HEK293 (cell line): ENCODE measurements around the gene KCNJ1.

Source experiments
- ZNF837 ChIP-seq: fragments of 450-650 bp; formaldehyde crosslinking; IDR thresholded peaks from 2 replicates; pipeline ENCODE4 v1.5.1; 2016; ENCODE audit warnings: missing biosample characterization, missing genetic modification characterization
- ZSCAN30 ChIP-seq: fragments of 450-650 bp; IDR thresholded peaks from 2 replicates; pipeline ENCODE4 v1.5.1; 2018; ENCODE audit warnings: missing biosample characterization, mild to moderate bottlenecking, missing genetic modification characterization, moderate library complexity
- TF ChIP-seq, protein P1 (sequence below): fragments of 450-650 bp; formaldehyde crosslinking; IDR thresholded peaks from 2 replicates; pipeline ENCODE4 v1.5.1; 2016; ENCODE audit warnings: missing biosample characterization, missing genetic modification characterization
- TF ChIP-seq, protein P2 (sequence below): fragments of 450-650 bp; formaldehyde crosslinking; IDR thresholded peaks from 2 replicates; pipeline ENCODE4 v1.5.1; 2016; ENCODE audit warnings: missing biosample characterization, missing genetic modification characterization
- TF ChIP-seq, protein P3 (sequence below): fragments of 450-650 bp; formaldehyde crosslinking; IDR thresholded peaks from 2 replicates; pipeline ENCODE4 v1.5.1; 2016; ENCODE audit warnings: missing biosample characterization, missing genetic modification characterization

DNA sequence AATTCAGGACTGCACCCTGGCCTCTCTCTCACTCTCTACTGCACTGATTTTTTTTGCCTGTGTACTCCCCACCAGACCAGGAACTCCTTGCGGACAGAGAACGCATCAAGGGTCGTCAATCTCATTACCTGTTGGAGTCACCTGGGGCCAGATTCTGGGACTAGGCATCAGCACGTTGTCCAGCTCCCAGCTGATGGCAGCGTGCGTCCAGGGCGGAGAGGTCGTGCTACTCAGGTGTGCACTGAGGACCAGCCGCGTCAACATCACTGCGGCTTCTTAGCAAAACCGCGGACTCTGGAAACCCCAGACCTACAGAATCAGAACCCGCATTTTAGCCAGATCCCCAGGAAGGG is 37.2 kb upstream of the KCNJ1 start:
- TF ChIP-seq, protein P1, sequence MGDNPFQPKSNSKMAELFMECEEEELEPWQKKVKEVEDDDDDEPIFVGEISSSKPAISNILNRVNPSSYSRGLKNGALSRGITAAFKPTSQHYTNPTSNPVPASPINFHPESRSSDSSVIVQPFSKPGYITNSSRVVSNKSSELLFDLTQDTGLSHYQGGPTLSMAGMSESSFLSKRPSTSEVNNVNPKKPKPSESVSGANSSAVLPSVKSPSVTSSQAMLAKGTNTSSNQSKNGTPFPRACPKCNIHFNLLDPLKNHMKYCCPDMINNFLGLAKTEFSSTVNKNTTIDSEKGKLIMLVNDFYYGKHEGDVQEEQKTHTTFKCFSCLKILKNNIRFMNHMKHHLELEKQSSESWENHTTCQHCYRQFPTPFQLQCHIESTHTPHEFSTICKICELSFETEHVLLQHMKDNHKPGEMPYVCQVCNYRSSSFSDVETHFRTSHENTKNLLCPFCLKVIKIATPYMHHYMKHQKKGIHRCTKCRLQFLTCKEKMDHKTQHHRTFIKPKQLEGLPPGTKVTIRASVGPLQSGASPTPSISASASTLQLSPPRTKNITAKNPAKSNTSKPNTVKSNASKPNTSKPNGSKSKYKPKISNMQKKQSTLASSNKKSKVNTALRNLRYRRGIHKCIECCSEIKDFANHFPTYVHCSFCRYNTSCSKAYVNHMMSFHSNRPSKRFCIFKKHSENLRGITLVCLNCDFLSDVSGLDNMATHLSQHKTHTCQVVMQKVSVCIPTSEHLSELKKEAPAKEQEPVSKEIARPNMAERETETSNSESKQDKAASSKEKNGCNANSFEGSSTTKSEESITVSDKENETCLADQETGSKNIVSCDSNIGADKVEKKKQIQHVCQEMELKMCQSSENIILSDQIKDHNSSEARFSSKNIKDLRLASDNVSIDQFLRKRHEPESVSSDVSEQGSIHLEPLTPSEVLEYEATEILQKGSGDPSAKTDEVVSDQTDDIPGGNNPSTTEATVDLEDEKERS (tag by site-specific recombination) = no peak
- TF ChIP-seq, protein P2, sequence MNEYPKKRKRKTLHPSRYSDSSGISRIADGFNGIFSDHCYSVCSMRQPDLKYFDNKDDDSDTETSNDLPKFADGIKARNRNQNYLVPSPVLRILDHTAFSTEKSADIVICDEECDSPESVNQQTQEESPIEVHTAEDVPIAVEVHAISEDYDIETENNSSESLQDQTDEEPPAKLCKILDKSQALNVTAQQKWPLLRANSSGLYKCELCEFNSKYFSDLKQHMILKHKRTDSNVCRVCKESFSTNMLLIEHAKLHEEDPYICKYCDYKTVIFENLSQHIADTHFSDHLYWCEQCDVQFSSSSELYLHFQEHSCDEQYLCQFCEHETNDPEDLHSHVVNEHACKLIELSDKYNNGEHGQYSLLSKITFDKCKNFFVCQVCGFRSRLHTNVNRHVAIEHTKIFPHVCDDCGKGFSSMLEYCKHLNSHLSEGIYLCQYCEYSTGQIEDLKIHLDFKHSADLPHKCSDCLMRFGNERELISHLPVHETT = no peak
- TF ChIP-seq, protein P3, sequence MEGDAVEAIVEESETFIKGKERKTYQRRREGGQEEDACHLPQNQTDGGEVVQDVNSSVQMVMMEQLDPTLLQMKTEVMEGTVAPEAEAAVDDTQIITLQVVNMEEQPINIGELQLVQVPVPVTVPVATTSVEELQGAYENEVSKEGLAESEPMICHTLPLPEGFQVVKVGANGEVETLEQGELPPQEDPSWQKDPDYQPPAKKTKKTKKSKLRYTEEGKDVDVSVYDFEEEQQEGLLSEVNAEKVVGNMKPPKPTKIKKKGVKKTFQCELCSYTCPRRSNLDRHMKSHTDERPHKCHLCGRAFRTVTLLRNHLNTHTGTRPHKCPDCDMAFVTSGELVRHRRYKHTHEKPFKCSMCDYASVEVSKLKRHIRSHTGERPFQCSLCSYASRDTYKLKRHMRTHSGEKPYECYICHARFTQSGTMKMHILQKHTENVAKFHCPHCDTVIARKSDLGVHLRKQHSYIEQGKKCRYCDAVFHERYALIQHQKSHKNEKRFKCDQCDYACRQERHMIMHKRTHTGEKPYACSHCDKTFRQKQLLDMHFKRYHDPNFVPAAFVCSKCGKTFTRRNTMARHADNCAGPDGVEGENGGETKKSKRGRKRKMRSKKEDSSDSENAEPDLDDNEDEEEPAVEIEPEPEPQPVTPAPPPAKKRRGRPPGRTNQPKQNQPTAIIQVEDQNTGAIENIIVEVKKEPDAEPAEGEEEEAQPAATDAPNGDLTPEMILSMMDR = no peak
- TF ChIP-seq ZSCAN30 (tag by site-specific recombination) (no peak), ZNF837 (no peak)
